Naive thymus-derived CD4-positive, alpha-beta T cell (primary cell): ENCODE measurements around the gene ABLIM3. TPM values are rescaled to one million over a fixed set of nuclear protein-coding genes. Genes with fewer than 3 reads are reported as not detected.
A peak's percentile ranks its signal among the peaks of the same experiment; 100 is the strongest.

ENCODE experiments used
- ATAC-seq: fragments of 150-1000 bp; cut with Tn5 transposase; 2 replicates; pipeline ENCODE4 v1.10.0; 2021; ENCODE audit warnings: mild to moderate bottlenecking, moderate library complexity
- CTCF ChIA-PET: fragments of 350-600 bp; sonication (Branson Sonifier 250); formaldehyde crosslinking; loops from one replicate; lab custom pipeline; 2021; ENCODE audit warnings: antibody characterized with exemption; lab: Charles Lee
- POLR2A ChIA-PET: fragments of 350-600 bp; sonication (Branson Sonifier 250); formaldehyde crosslinking; loops from one replicate; lab custom pipeline; 2021; ENCODE audit warnings: antibody characterized with exemption, inconsistent platforms; lab: Charles Lee
- DNase-seq, 9 donors: peaks; one replicate each; pipeline versions ENCODE4 v3.0.0 to v3.0.0-alpha.2; 2020 to 2022; ENCODE audit warnings: mixed read lengths in 1 of 9
- H3K27ac ChIP-seq: one replicate; pipeline ENCODE4 v1.7.0; 2013; ENCODE audit warnings: mild to moderate bottlenecking, low read depth, low read length, moderate library complexity
- H3K27me3 ChIP-seq, 2 donors: one replicate each; pipeline ENCODE4 v1.7.0; 2013; ENCODE audit warnings: low read length in 2 of 2, mild to moderate bottlenecking in 2 of 2, moderate library complexity in 2 of 2; ENCODE audit not compliant: control insufficient read depth in 2 of 2, insufficient read depth in 2 of 2
- H3K36me3 ChIP-seq, 3 experiments: 1 replicate in 2 of 3; 2 replicates in 1 of 3; pipeline ENCODE4 v1.7.0; 2013; ENCODE audit warnings: low read length in 3 of 3, mild to moderate bottlenecking in 3 of 3, moderate library complexity in 1 of 3; ENCODE audit not compliant: insufficient read depth in 3 of 3, control insufficient read depth in 2 of 3
- H3K4me1 ChIP-seq, 2 donors: one replicate each; pipeline ENCODE4 v1.7.0; 2013; ENCODE audit warnings: low read length in 2 of 2, mild to moderate bottlenecking in 2 of 2, moderate library complexity in 1 of 2; ENCODE audit not compliant: control insufficient read depth in 2 of 2, insufficient read depth in 2 of 2
- H3K4me3 ChIP-seq: 2 replicates; pipeline ENCODE4 v1.7.0; 2013; ENCODE audit warnings: mild to moderate bottlenecking, low read length
- H3K9me3 ChIP-seq, 3 experiments: 1 replicate in 2 of 3; 2 replicates in 1 of 3; pipeline ENCODE4 v1.7.0; 2013; ENCODE audit warnings: low read length in 3 of 3; ENCODE audit not compliant: control insufficient read depth in 2 of 3
- H3K27ac Mint-ChIP-seq, 9 donors: one replicate each; pipeline ENCODE4 v1.8.0; 2020 to 2022; ENCODE audit warnings: mixed read lengths in 9 of 9, mild to moderate bottlenecking in 8 of 9, moderate library complexity in 5 of 9, inconsistent platforms in 2 of 9
- H3K27me3 Mint-ChIP-seq, 5 donors: one replicate each; pipeline ENCODE4 v1.8.0; 2021 to 2022; ENCODE audit warnings: mixed read lengths in 5 of 5, mild to moderate bottlenecking in 1 of 5
- H3K36me3 Mint-ChIP-seq, 5 donors: one replicate each; pipeline ENCODE4 v1.8.0; 2020 to 2022; ENCODE audit warnings: mixed read lengths in 5 of 5, mild to moderate bottlenecking in 3 of 5, inconsistent platforms in 1 of 5
- H3K4me1 Mint-ChIP-seq, 7 donors: one replicate each; pipeline ENCODE4 v1.8.0; 2020 to 2022; ENCODE audit warnings: mixed read lengths in 7 of 7, mild to moderate bottlenecking in 3 of 7, inconsistent platforms in 1 of 7
- H3K4me3 Mint-ChIP-seq, 10 donors: one replicate each; pipeline ENCODE4 v1.8.0; 2020 to 2022; ENCODE audit warnings: mild to moderate bottlenecking in 10 of 10, mixed read lengths in 10 of 10, moderate library complexity in 6 of 10, inconsistent platforms in 2 of 10
- H3K9me3 Mint-ChIP-seq, 11 donors: one replicate each; pipeline ENCODE4 v1.8.0; 2020 to 2022; ENCODE audit warnings: mixed read lengths in 11 of 11, mild to moderate bottlenecking in 4 of 11, inconsistent platforms in 1 of 11, moderate library complexity in 1 of 11
- intact Hi-C, 2 donors: fragments of 100-400 bp; cut with micrococcal nuclease; formaldehyde crosslinking; loops; one replicate each; pipeline ENCODE4 v1.15.1; 2023
- polyA plus RNA-seq, 2 donors: library from polyadenylated mRNA; unstranded; fragments of 300-500 nt; fragmentation: Illumina TruSeq; gene quantifications; one replicate each; pipeline ENCODE4 v1.2.3, GENCODE V29; 2021
- total RNA-seq, 6 experiments: library from RNA in 5 of 6; stranded (reverse) in 5 of 6; gene quantifications; 1 replicate in 5 of 6; 2 replicates in 1 of 6; pipeline ENCODE4 v1.2.3 and lab custom pipeline; 2021 to 2026

Gene ABLIM3
- total and polyA plus RNA-seq, 7 experiments from 2014 or later = 0.08 to 1.3 TPM; not detected in 5

- no peaks in the 10 kb centered on the region for H3K27me3 ChIP-seq
- no peaks in the 10 kb centered on the region for H3K36me3 Mint-ChIP-seq
- ATAC-seq (no peak), DNase-seq (no peak)
- no peaks in the 10 kb centered on the region for H3K4me1 ChIP-seq
- ChIA-PET CTCF (interaction anchor here (0.6 to 1.3 kb wide), 6 partner anchors 10 to 140 kb away, joined by 3 read pairs; no protein-coding TSS in a partner anchor), POLR2A (no interaction called here)
- H3K4me1 Mint-ChIP-seq = peaks cover 0 to 1% (median 0%) of the 10 kb centered on the region in 7 donors
- H3K27ac Mint-ChIP-seq = no peak overlapping the region
- intact Hi-C loops = no loop called here
- no peak overlapping the region for H3K4me3 Mint-ChIP-seq
- H3K27me3 Mint-ChIP-seq = peaks cover 13 to 29% (median 23%) of the 10 kb centered on the region in 5 donors
- no peaks in the 10 kb centered on the region for H3K9me3 ChIP-seq
- no peaks in the 10 kb centered on the region for H3K36me3 ChIP-seq
- no peaks in the 10 kb centered on the region for H3K9me3 Mint-ChIP-seq
- H3K4me3 ChIP-seq = no peak overlapping the region
- no peak overlapping the region for H3K27ac ChIP-seq
Measured at GRCh38 chr5:149130121-149130914, 11.0 kb upstream of the ABLIM3 start.

- ChIA-PET POLR2A (no interaction called here), CTCF (interaction anchor here (1.8 kb wide), 1 partner anchor 9 kb away, joined by 6 read pairs; the partner anchor contains the start of gene ABLIM3)
- ATAC-seq = no peak
- H3K36me3 Mint-ChIP-seq = no peaks in the 10 kb centered on the region
- no peaks in the 10 kb centered on the region for H3K36me3 ChIP-seq
- no peak overlapping the region for H3K4me3 ChIP-seq
- H3K27me3 ChIP-seq = no peaks in the 10 kb centered on the region
- H3K4me1 ChIP-seq = no peaks in the 10 kb centered on the region
- no peaks in the 10 kb centered on the region for H3K9me3 Mint-ChIP-seq
- intact Hi-C loops = no loop called here
- DNase-seq = no peak
- no peak overlapping the region for H3K27ac Mint-ChIP-seq
- no peak overlapping the region for H3K4me3 Mint-ChIP-seq
- no peak overlapping the region for H3K27ac ChIP-seq
- no peaks in the 10 kb centered on the region for H3K9me3 ChIP-seq
- peaks cover 23 to 34% (median 27%) of the 10 kb centered on the region in 5 donors for H3K27me3 Mint-ChIP-seq
- peaks cover 0 to 1% (median 0%) of the 10 kb centered on the region in 7 donors for H3K4me1 Mint-ChIP-seq
Measured at GRCh38 chr5:149132474-149132873, 8.8 kb upstream of the ABLIM3 start.

- Histone ChIP-seq H3K27ac (no peak overlapping the region), H3K36me3 (no peaks in the 10 kb centered on the region), H3K4me3 (no peak overlapping the region), H3K27me3 (no peaks in the 10 kb centered on the region), H3K9me3 (no peaks in the 10 kb centered on the region), H3K4me1 (no peaks in the 10 kb centered on the region)
- ChIA-PET CTCF (no interaction called here), POLR2A (no interaction called here)
- DNase-seq (no peak), ATAC-seq (peak; percentile 72)
- Mint-ChIP-seq H3K4me1 (peaks cover 0 to 1% (median 0%) of the 10 kb centered on the region in 7 donors), H3K36me3 (no peaks in the 10 kb centered on the region), H3K4me3 (no peak overlapping the region), H3K27me3 (peaks cover 18 to 34% (median 31%) of the 10 kb centered on the region in 5 donors), H3K27ac (no peak overlapping the region), H3K9me3 (no peaks in the 10 kb centered on the region)
- intact Hi-C loops = no loop called here
Measured at GRCh38 chr5:149133795-149134777, 7.2 kb upstream of the ABLIM3 start.

- no peak for DNase-seq
- no peak for ATAC-seq
- Histone ChIP-seq H3K9me3 (no peaks in the 10 kb centered on the region), H3K36me3 (no peaks in the 10 kb centered on the region), H3K27me3 (no peaks in the 10 kb centered on the region), H3K4me3 (no peak overlapping the region), H3K27ac (no peak overlapping the region), H3K4me1 (no peaks in the 10 kb centered on the region)
- CTCF ChIA-PET = interaction anchor here (3.7 to 9.8 kb wide), 2 partner anchors 129 to 134 kb away, joined by 20 to 142 read pairs; no protein-coding TSS in a partner anchor
- POLR2A ChIA-PET = no interaction called here
- Mint-ChIP-seq H3K9me3 (no peaks in the 10 kb centered on the region), H3K27me3 (peaks cover 16 to 34% (median 29%) of the 10 kb centered on the region in 5 donors), H3K36me3 (no peaks in the 10 kb centered on the region), H3K4me1 (peaks cover 0 to 1% (median 0%) of the 10 kb centered on the region in 7 donors), H3K4me3 (no peak overlapping the region), H3K27ac (no peak overlapping the region)
- intact Hi-C loops = no loop called here
Measured at GRCh38 chr5:149134778-149135500, 6.4 kb upstream of the ABLIM3 start.

- intact Hi-C loops = no loop called here
- H3K36me3 Mint-ChIP-seq = no peaks in the 10 kb centered on the region
- peaks cover 0 to 2% (median 0%) of the 10 kb centered on the region in 7 donors for H3K4me1 Mint-ChIP-seq
- Histone ChIP-seq H3K27me3 (no peaks in the 10 kb centered on the region), H3K4me3 (no peak overlapping the region), H3K4me1 (no peaks in the 10 kb centered on the region), H3K27ac (no peak overlapping the region), H3K9me3 (no peaks in the 10 kb centered on the region), H3K36me3 (no peaks in the 10 kb centered on the region)
- POLR2A ChIA-PET = no interaction called here
- no peaks in the 10 kb centered on the region for H3K9me3 Mint-ChIP-seq
- DNase-seq = no peak
- CTCF ChIA-PET = interaction anchor here (3.7 to 9.8 kb wide), 2 partner anchors 128 to 133 kb away, joined by 20 to 142 read pairs; no protein-coding TSS in a partner anchor
- peaks cover 13 to 34% (median 33%) of the 10 kb centered on the region in 5 donors for H3K27me3 Mint-ChIP-seq
- H3K4me3 Mint-ChIP-seq = no peak overlapping the region
- no peak for ATAC-seq
- no peak overlapping the region for H3K27ac Mint-ChIP-seq
Measured at GRCh38 chr5:149135536-149136201, 5.6 kb upstream of the ABLIM3 start.
